ENCODE measurements around the gene DAPK1.

DAPK1 gene

GRCh38 chr9:87519461-87519860 lies 21.8 kb downstream of the DAPK1 start:
- DNase-seq = no peak

GRCh38 chr9:87520172-87520683 lies 22.6 kb downstream of the DAPK1 start:
- no peak for DNase-seq

- no peak for DNase-seq
Observed at GRCh38 chr9:87521834-87522233, 24.2 kb downstream of the DAPK1 start.

- DNase-seq = no peak
Observed at GRCh38 chr9:87524061-87524460, 26.4 kb downstream of the DAPK1 start.

GRCh38 chr9:87525546-87526303 lies 28.1 kb downstream of the DAPK1 start:
- DNase-seq = no peak

GRCh38 chr9:87527211-87527916 lies 29.7 kb downstream of the DAPK1 start:
- DNase-seq = no peak

GRCh38 chr9:87528969-87529368 lies 31.3 kb downstream of the DAPK1 start:
- DNase-seq = no peak

GRCh38 chr9:87529671-87530070 lies 32.0 kb downstream of the DAPK1 start:
- no peak for DNase-seq

- no peak for DNase-seq
Observed at GRCh38 chr9:87530716-87531115, 33.0 kb downstream of the DAPK1 start.

- DNase-seq = no peak
Observed at GRCh38 chr9:87531370-87532295, 34.0 kb downstream of the DAPK1 start.

GRCh38 chr9:87533271-87533670 lies 35.6 kb downstream of the DAPK1 start:
- no peak for DNase-seq

GRCh38 chr9:87534036-87534435 lies 36.4 kb downstream of the DAPK1 start:
- DNase-seq = no peak

- DNase-seq = no peak
Observed at GRCh38 chr9:87534957-87535356, 37.3 kb downstream of the DAPK1 start.

GRCh38 chr9:87535817-87536539 lies 38.3 kb downstream of the DAPK1 start:
- DNase-seq = no peak

- DNase-seq = no peak
Observed at GRCh38 chr9:87537625-87538024, 40.0 kb downstream of the DAPK1 start.

- no peak for DNase-seq
Observed at GRCh38 chr9:87540444-87541105, 42.9 kb downstream of the DAPK1 start.

- no peak for DNase-seq
Observed at GRCh38 chr9:87541663-87542062, 44.0 kb downstream of the DAPK1 start.

- no peak for DNase-seq
Observed at GRCh38 chr9:87542141-87542540, 44.5 kb downstream of the DAPK1 start.

- DNase-seq = no peak
Observed at GRCh38 chr9:87543251-87543650, 45.6 kb downstream of the DAPK1 start.

- DNase-seq = no peak
Observed at GRCh38 chr9:87545858-87546257, 48.2 kb downstream of the DAPK1 start.

- DNase-seq = no peak
Observed at GRCh38 chr9:87546704-87547103, 49.0 kb downstream of the DAPK1 start.

GRCh38 chr9:87547671-87548081 lies 50.0 kb downstream of the DAPK1 start:
- no peak for DNase-seq
